HG02884 (cell line): ENCODE measurements around the gene NDUFB4.
"Not testable (repeated sequence)": the region's sequence is repeated elsewhere in the genome, so short reads cannot be mapped to it uniquely, and the experiment has no call there.

Experiments
- ATAC-seq: cut with Tn5 transposase; IDR thresholded peaks from one replicate; pipeline ENCODE4 v1.9.1; 2021; ENCODE audit warnings: mild to moderate bottlenecking, moderate library complexity; ENCODE audit not compliant: unreplicated experiment

The NDUFB4 gene

DNA sequence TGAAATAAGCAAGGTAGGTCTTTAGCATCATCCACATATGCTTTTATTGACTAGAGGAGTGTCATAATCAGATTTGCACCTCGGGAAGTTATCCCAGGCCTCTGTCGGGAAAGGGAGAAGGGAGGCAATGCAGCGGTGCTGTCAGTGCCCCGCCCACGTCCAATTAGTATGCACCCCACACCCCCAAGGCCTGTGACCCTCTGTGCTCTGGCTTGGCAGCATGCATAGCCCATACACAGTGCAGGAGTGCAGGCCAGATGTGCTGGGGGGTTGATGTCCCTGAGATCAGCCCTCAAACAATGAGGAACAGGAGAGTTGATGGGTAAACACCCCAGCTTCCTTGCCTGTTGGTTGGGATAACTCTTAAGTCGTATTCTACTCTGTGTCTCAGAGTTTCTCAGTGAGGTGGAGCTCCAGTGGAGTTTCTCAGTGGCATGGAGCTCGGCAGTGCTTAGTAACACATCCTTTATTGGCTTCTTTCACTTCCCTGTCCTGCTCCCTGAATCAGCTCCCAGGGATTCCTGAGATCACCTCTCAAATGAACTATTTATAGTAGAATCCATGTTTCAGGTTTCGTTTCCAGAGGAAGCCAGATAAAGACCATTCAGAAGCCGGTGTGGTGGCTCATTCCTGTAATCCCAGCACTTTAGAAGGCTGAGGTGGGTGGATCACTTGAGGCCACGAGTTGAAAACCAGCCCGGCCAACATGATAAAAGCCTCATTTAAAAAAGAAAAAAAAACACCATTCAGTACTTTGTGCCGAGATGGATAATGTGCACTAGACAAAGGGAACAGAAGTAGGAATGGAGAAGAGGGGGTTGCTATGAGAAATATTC, 26.7 kb upstream of the NDUFB4 start:
- ATAC-seq: no peak

DNA sequence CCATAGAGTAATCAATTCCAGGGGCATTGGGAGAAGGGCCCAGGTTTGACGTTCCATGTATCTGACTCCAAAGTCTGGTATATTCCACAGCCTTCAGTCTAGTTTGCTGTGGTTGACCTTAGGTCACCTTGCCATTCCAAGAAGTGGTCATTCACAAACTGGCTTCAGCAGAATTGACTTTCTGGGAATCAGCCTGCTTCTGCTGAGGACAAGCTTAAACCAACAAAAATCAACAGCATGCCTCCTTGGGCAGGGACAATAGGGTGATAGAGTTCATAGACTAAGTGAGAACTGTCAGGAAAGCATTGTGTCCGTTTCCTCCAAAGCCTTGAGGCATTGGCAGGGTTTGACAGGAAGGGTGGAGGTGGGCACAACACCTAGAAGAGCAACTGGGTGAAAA, 24.1 kb upstream of the NDUFB4 start:
- no peak for ATAC-seq

DNA sequence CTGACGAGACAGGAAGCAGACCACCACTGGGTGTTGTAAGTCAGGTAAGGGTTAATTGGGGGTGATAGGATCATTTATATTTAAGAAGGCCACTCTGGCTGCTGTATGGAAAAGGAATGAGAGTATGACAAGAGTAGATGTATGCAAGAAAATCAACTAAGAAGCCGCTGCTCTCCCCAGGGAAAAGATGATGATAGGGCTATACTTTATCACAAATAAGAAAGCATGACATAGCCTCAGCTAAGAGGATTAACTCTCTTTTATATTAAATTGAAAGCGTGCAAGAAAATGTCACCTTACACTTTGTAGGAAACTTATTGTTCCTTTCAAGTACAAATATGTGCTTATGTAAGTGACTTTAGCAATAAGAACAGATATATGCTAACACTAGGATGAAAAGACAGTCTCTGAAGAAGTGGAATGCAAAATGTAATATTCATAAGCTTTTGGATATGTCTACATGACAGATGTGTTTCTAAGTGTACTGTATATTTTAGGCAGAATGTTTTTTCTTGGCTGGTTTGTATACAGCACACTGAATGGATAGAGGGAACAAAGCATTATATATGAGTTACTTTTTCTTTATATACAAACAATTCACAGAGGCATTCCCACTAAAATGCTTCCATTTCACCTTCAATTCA, 8.7 kb upstream of the NDUFB4 start:
- ATAC-seq: no peak

DNA sequence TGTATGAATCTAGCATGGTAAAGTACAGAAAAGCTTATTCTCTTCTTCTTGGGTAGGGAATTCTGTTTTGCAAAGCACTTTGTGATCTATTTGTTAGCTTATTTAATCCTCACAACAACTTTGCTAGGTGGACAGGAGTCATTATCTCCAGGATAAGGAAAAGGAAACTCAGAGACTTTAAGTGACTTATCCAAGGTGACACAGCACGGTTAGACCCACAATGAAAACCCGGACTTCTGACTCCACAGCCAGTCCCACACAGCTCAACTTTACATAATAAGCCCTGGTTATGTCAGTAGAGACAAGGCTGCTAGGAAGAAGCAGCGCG, 384 bp upstream of the NDUFB4 start:
- ATAC-seq: no peak

DNA sequence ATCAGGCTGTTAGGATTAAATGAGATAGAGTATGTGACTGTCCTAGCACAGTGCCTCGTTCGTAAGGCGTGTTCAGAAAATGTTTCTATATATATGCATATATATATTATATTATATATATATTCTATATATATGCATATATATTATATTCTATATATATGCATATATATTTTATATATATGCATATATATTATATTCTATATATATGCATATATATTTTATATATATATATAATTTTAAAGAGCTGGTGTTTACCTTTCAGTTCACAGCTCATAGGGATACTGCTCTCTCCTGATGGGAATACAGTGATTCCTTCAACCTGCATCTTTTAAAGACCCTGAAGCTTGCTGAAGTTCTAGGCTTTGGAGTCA, 702 bp downstream of the NDUFB4 start:
- no peak for ATAC-seq

DNA sequence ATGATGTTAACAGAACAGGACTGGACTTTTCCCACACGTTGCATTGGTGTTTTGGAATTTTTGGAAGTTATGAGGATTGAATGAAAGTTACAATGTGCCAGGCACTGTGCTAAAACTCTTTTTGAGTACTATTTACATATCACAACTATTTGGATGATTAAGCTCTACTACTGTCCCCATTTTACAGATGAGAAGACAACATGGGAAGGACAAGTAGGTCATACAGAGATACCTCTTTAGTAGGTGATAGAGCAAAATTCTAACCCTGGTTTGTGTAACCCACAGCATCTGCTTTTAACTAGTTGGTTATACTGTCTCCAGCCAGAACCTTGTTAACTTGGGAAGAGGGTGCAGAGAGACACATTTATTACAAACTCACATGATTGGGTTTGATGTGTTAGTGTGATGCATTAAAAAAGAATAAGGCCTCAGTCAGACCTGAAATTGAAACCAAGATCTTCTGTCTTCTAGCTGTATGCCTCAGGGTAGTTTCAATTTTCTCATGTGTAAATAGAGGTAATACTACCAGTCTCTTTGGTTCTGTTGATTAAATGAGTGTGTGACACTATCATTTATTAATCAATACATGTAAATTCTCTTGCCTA, 1.4 kb downstream of the NDUFB4 start:
- peak; percentile 42 for ATAC-seq

DNA sequence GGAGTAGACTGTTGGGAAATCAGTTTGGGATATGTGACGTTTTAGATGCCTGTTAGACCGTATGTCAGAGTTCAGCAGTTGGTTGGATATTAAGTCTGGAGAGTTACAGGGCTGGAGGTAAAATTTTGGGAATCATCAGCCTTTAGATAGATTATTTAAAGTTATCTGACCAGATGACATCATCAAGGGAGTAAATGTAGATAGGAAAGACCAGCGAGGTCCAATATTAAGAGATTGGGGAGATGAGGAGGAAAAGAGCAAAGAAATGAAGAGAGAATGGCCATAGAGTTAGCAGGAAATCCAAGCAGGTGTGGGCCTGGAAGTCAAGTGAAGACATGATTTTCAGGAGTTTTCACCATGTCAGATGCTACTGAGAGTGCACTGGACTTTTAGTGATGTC, 3.1 kb downstream of the NDUFB4 start:
- ATAC-seq: no peak

DNA sequence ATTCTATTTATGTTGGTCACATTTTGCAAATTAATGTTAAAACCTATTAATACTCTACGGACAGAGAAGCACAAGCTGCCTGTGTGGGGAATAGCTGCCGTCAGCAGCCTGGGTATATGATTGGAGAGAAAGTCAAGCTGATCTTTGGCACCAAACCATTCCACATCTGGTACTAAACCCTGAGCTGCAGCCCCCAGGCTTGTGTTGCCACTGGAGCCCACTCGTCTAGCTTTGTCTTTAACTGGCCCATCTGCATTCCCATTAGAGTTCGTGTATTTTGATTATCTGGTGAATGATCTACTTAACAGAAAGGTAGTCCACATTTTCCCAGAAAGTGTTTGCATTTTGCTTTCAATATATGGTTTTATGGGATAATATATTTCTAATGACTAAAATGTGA, 5.4 kb downstream of the NDUFB4 start:
- no peak for ATAC-seq

DNA sequence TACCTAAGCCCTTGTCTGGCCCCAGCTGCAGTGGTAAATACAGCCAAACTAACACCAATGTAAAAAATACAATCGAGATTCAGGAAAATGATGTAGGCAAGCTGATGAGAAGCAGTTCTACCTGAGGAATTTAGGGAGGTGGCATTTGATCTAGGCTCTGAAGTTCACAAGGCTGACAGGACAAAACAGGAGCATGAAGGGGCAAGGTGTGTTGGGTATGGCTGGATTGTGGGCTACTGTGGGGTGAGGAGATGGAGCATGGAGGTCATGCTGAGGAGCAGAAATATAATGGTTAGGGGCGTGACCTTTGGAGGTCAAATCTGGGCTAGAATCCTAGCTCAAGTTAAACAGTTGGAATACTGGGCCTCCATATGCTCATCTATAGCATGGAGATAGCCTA, 6.5 kb downstream of the NDUFB4 start:
- no peak for ATAC-seq

DNA sequence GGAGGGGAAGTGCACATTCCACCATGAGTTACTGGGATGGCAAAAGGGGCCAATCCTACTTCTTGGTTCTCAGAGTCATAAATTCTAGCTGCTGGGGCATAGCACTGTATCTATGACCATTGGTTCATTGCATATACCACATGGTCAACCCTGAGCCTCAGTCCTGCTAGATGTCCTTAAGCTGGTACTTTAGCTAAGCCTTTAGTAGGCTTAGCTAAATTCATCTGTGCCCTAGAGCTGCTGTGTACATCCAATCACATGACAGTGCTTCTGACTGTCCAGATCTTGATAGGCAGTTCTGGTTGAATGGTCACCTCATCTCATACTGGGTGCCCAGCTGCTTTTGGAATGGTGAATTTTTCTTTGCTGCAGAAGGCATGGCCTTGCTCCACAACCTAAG, 8.2 kb downstream of the NDUFB4 start:
- no peak for ATAC-seq

DNA sequence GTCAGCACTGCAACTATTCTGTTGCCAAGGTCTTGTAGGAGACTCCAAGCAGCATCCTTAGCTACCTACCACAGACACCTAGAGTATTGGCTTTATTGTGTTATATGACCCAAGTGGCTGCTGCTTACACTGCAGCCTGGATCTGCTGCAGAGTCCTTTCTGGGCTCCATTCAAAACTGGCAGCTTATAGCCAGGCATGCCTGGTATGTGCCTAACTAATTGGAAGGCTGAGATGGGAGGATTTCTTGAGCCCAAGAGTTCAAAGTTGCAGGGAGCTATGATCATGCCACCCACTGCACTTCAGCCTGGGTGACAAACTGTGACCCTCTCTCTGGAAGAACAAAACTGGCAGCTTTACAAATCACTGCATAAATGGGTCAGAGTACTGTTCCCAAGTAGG, 8.6 kb downstream of the NDUFB4 start:
- ATAC-seq: no peak

DNA sequence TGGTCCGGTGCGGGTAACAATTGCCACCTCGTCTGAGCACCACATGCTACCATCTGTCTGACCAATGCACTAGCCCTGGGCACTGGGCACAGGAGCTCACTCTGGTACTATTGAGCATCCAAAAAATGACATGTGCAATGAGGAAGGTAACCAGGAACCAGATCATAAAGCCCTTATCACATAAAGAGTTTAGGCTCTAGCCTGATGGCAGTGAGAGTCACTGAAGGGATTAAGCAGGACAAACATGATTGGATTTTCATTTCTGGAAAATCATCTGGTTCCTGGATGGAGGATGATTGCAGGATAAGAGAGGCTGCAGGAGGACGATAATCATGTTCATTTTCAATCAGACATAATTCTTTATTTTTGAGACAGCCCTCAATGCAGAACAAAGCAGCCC, 12.4 kb downstream of the NDUFB4 start:
- no peak for ATAC-seq

DNA sequence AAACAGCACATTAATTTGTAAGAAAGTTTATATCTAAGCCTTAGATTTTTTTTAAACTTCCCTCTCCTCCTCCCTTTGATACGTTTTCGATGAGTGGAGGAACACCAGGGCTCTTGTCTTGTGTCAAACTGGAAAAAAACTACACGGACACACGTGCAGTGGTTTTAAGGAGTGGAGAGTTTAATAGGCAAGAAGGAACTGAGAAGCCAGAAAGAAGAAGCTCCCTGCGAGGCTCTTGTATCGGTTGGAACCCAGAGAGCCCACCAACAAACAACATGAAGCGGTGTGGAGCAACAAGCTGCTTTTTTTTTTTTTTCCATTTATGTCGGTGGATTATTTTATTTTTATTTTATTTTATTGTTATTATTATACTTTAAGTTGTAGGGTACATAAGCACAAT, 18.6 kb downstream of the NDUFB4 start:
- no peak for ATAC-seq

DNA sequence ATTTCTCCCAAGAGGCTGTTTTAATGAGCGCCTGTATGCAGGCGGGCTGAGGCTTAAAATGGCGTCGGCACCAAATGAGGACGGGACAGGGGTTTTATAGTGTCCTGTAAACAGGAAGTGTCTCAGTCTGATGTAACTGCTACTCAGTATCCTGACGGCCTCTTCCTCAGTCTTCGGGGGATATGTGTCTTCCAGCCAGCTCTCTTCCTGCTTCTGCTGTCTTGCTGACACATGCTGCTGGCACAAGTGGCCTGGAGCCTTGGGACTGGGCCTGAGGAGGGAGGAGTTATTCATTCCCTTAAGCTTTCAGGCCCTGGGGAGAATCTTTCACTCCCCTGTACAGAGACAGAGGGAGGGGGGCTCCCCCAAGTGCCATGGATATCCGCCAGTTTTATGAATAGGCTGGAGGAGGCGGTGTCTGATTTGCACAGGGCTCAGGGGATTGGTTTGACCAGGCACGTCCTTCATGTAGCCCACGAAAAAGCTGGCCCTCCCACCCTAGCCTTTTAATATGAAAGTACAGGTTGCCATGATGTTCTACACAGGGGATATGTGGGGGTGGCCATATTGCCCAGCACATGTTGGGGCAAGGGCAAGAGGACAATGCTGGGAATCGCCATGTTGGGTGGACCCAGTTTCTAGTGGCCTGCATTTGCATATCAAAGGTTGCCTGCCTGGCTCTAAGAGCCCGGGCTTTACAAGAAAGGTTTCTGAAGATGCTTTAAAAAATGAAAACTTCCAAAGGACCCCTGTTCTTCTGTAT, 19.9 kb downstream of the NDUFB4 start:
- ATAC-seq: no peak

DNA sequence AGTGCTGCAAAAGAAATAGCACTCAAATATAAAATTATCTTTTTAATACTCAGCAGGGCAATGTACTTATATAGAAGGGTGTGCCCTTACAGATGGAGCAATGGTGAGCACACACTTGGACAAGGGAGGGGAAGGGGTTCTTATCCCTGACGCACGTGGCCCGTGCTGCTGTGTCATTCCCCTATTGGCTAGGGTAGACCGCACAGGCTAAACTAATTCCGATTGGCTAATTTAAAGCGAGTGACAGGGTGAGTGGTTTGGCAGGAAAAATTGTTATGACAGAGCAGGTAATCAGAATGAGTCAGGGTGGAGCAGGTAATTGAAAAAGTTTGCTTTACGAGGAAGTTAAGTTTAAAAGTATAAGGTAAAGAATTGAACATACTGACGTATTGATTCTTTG, 20.6 kb downstream of the NDUFB4 start:
- not testable (repeated sequence) for ATAC-seq

DNA sequence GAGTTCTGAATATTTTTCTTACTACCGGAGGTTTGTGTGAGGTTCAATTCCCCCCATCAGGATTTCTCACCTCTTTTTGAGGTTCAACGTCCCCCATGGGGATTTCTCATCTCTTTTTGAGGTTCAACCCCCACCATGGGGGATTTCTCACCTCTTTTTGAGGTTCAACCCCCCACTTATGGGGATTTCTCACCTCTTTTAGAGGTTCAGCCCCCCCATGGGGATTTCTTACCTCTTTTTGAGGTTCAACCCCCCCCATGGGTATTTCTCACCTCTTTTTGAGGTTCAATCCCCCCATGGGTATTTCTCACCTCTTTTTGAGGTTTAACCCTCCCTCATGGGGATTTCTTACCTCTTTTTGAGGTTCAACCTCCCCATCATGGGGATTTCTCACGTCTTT, 26.3 kb downstream of the NDUFB4 start:
- ATAC-seq: no peak

DNA sequence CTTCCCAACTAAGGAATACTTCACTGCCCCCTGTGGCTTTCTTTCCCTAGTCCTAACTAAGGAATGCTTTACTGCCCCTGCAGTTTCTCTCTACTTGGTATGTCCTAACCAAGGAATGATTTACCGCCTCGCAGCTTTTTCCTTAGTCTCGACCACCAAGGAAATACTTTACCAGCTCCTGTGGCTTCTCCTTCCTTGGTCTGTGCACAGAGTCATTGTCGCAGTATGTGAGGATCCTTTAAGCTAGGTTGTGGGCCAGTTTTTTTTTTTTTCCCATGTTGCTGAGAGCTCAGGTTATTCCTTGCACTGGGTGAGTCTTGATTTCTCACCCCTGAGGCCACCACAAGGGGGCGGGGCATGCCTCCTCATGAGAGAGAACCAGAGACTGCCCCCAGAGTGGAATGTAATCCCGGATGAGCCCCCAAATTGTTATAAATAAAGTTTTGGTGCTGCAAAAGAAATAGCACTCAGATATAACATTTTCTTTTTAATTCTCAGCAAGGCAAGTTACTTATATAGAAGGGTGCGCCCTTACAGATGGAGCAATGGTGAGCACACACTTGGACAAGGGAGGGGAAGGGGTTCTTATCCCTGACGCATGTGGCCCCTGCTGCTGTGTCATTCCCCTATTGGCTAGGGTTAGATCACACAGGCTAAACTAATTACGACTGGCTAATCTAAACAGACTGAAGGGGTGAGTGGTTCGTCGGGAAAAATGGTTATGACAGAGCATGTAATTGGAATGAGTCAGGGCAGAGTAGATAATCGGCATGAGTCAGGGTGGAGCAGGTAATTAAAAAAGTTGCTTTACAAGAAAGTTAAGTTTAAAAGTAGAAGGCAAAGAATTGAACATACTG, 27.0 kb downstream of the NDUFB4 start:
- no peak for ATAC-seq

DNA sequence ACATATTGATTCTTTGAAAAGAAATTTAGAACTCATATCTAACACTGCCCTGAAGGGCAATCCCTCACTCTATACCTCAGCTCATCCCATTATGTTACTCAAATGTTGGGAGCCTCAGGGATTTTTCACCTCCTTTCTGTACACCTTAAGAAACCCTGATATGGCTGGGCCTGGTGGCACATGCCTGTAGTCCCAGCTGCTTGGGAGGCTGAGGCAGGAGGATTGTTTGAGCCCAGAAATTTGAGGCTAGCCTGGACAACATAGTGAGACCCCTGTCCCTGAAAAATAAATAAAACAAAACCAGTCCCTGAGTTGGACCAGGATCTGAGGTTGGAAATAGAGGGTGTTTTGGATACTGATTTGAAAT, 27.6 kb downstream of the NDUFB4 start:
- ATAC-seq: no peak

DNA sequence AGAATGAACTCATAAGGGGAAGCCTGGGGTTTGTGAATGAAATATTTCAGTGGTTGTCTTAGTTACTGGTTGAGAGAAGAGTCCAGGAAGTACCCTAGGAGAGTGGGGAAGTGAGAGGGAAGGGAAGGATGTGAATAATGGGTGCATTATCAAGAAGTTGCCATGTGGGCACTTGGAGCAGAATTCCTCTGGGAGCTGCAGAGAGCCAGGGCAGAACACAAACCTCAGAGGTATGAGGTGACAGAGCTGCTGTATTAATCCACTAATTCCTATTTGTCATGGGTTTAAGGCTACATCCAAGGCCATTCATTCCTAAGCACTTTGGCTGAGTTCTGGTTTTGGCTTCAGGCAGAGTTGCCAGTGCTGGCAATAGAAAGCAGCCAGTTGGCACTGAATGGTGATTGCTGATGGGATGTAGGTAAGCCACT, 29.0 kb downstream of the NDUFB4 start:
- no peak for ATAC-seq

DNA sequence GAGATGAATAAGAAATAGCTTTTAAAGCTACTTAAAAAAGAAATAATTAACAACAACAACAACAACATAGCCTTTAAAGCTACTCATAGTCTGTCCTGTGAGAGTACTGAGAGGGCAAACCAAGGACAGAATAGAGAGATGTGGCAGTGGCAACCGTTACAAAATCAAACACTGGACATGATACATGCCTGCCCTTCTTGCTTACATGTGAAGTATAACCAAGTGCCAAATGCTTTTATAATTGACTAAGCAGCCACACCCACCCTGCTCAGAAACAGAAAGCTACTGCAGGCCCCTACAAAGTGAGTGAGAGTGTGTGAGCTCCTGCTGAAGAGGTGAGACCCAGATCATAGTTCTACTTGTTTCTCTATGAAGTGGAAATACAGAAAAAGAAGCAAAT, 38.4 kb downstream of the NDUFB4 start:
- no peak for ATAC-seq
